K562 (cell line): Measurements from ENCODE around the gene NHS.

Experiments used
- BCLAF1 ChIP-seq, 2 experiments: fragments of 450-650 bp in 1 of 2; IDR thresholded peaks; 2 replicates each; pipeline ENCODE4 v1.6.1; 2011 to 2017; ENCODE audit warnings: low read depth in 2 of 2, antibody characterized with exemption in 1 of 2, borderline replicate concordance in 1 of 2, low read length in 1 of 2, mild to moderate bottlenecking in 1 of 2, mixed read lengths in 1 of 2; ENCODE audit not compliant: control insufficient read depth in 1 of 2
- ETV6 ChIP-seq, 3 experiments: fragments of 150-350 bp in 1 of 3; sonication (generic) in 1 of 3; formaldehyde crosslinking in 1 of 3; IDR thresholded peaks; 2 replicates each; pipeline versions ENCODE4 v1.6.1 to v1.8.0; 2014 to 2022; ENCODE audit warnings: borderline replicate concordance in 2 of 3, low read depth in 2 of 3, antibody characterized with exemption in 1 of 3, low read length in 1 of 3, mild to moderate bottlenecking in 1 of 3, missing genetic modification reagents in 1 of 3
- MAZ ChIP-seq, 2 experiments: fragments of 450-650 bp in 1 of 2; sonication (generic) in 1 of 2; formaldehyde crosslinking; IDR thresholded peaks in 1 of 2; conservative IDR thresholded peaks in 1 of 2; 2 replicates each; pipeline versions ENCODE4 v1.4.0 to v1.5.0; 2020; ENCODE audit warnings: mild to moderate bottlenecking in 1 of 2, missing genetic modification reagents in 1 of 2
- MXD1 ChIP-seq: fragments of 250-450 bp; sonication (Bioruptor Pico); IDR thresholded peaks from 2 replicates; pipeline ENCODE4 v1.8.0; 2021; ENCODE audit warnings: borderline replicate concordance, mild to moderate bottlenecking, moderate library complexity; ENCODE audit not compliant: poor library complexity, severe bottlenecking

DNA sequence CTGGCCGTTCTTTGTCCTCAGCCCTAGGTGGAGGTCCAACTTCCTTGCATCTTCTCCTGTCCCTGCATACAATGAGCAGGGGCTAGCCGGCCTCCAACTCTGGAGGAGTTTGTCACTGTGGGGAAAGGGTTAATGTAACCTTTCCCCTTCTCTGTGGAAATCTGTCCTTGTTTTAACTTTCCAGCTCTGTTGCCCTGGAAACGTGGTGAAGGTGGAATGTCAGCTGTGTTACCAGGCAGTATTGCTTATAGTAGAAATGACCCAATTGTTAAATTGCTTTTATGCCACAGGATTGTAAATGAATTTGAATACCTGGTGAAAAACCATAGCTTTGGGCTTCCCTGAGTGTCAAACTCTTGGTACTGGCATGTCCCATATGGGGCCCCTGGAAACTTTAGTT lies 230.7 kb downstream of the NHS start:
- no peak for TF ChIP-seq ETV6 (IDR thresholded peaks at IDR 0.05; ENCODE audit: borderline replicate concordance in 1 of 2, low read depth in 2 of 2, low read length in 1 of 2)
- no peak for TF ChIP-seq ETV6 (CRISPR knock-in tag; IDR thresholded peaks at IDR 0.05; ENCODE audit: borderline replicate concordance)
- TF ChIP-seq MXD1 (CRISPR knock-in tag): no peak
- TF ChIP-seq MAZ (CRISPR knock-in tag; conservative IDR thresholded peaks at IDR 0.05 in 1 of 2, IDR thresholded peaks at IDR 0.05 in 1 of 2): no peak
- TF ChIP-seq BCLAF1 (IDR thresholded peaks at IDR 0.05; ENCODE audit: borderline replicate concordance in 1 of 2, control insufficient read depth in 1 of 2, low read depth in 2 of 2, low read length in 1 of 2): no peak
